B cell (primary cell): ENCODE measurements around the gene TARP.
"Not testable (repeated sequence)": the region's sequence is repeated elsewhere in the genome, so short reads cannot be mapped to it uniquely, and the experiment has no call there.

Experiments
- ATAC-seq: fragments of 200-7000 bp; cut with Tn5 transposase; one replicate; pipeline ENCODE4 v1.10.0; 2021; ENCODE audit warnings: low read depth, mild to moderate bottlenecking, moderate number of reproducible peaks, moderate library complexity
- CTCF ChIA-PET: fragments of 350-600 bp; sonication (Branson Sonifier 250); formaldehyde crosslinking; loops from one replicate; lab custom pipeline; 2021; ENCODE audit warnings: antibody characterized with exemption, inconsistent platforms; lab: Charles Lee
- POLR2A ChIA-PET: fragments of 350-600 bp; sonication (Branson Sonifier 250); formaldehyde crosslinking; loops from one replicate; lab custom pipeline; 2021; ENCODE audit warnings: antibody characterized with exemption; lab: Charles Lee
- DNase-seq: peaks from one replicate; pipeline ENCODE4 v3.0.0; 2013
- H2AFZ ChIP-seq: 2 replicates; pipeline ENCODE4 v1.6.1; 2012; ENCODE audit warnings: mild to moderate bottlenecking, low read depth, low read length; ENCODE audit not compliant: insufficient read depth, poor library complexity, severe bottlenecking
- H3K27ac ChIP-seq, 2 donors: 1 replicate in 1 of 2; 2 replicates in 1 of 2; pipeline ENCODE4 v1.5.1; 2012 to 2013; ENCODE audit warnings: low read length in 2 of 2, mild to moderate bottlenecking in 2 of 2, moderate library complexity in 1 of 2
- H3K27me3 ChIP-seq, 4 experiments: fragments of 200-600 bp in 1 of 4; sonication (generic) in 1 of 4; replicated peaks in 1 of 4; 1 replicate in 2 of 4; 2 replicates in 2 of 4; pipeline versions ENCODE4 v1.6.1 to v1.7.0; 2013 to 2016; ENCODE audit warnings: low read length in 3 of 4, mild to moderate bottlenecking in 2 of 4, mixed read lengths in 1 of 4, moderate library complexity in 1 of 4; ENCODE audit not compliant: insufficient read depth in 4 of 4, control insufficient read depth in 3 of 4; ENCODE audit errors: control extremely low read depth in 1 of 4
- H3K36me3 ChIP-seq, 2 experiments: replicated peaks in 1 of 2; 1 replicate in 1 of 2; 2 replicates in 1 of 2; pipeline versions ENCODE4 v1.6.1 to v1.7.1; 2013; ENCODE audit warnings: low read length in 1 of 2; ENCODE audit not compliant: insufficient read depth in 2 of 2, control insufficient read depth in 1 of 2; ENCODE audit errors: control extremely low read depth in 1 of 2, extremely low read depth in 1 of 2
- H3K4me1 ChIP-seq, 2 donors: fragments of 200-600 bp in 1 of 2; sonication (generic) in 1 of 2; 1 replicate in 1 of 2; 2 replicates in 1 of 2; pipeline versions ENCODE4 v1.5.1 to v1.6.1; 2013 to 2017; ENCODE audit warnings: low read length in 2 of 2; ENCODE audit not compliant: control insufficient read depth in 2 of 2, insufficient read depth in 2 of 2
- H3K4me2 ChIP-seq: replicated peaks from 2 replicates; pipeline ENCODE3; 2012; ENCODE audit warnings: mild to moderate bottlenecking, low read depth, low read length; ENCODE audit not compliant: poor library complexity, severe bottlenecking
- H3K4me3 ChIP-seq, 5 experiments: fragments of 200-600 bp in 1 of 5; sonication (generic) in 1 of 5; 1 replicate in 3 of 5; 2 replicates in 2 of 5; pipeline versions ENCODE4 v1.5.1 to v1.7.0; 2011 to 2016; ENCODE audit warnings: low read length in 4 of 5, mild to moderate bottlenecking in 4 of 5, low read depth in 2 of 5, control low read depth in 1 of 5, moderate library complexity in 1 of 5; ENCODE audit not compliant: insufficient read depth in 1 of 5; ENCODE audit errors: control extremely low read depth in 1 of 5, extremely low read depth in 1 of 5
- H3K79me2 ChIP-seq: fragments of 200-600 bp; sonication (generic); one replicate; pipeline ENCODE4 v1.6.0; 2016; ENCODE audit warnings: low read length; ENCODE audit not compliant: control insufficient read depth, insufficient read depth
- H3K9ac ChIP-seq: fragments of 200-600 bp; sonication (generic); 2 replicates; pipeline ENCODE4 v1.6.1; 2017; ENCODE audit warnings: mild to moderate bottlenecking, low read length, moderate library complexity
- H3K9me3 ChIP-seq, 3 donors: one replicate each; pipeline versions ENCODE4 v1.6.1 to v1.7.1; 2013; ENCODE audit warnings: low read length in 2 of 3; ENCODE audit not compliant: control insufficient read depth in 2 of 3, insufficient read depth in 1 of 3; ENCODE audit errors: control extremely low read depth in 1 of 3
- H4K20me1 ChIP-seq: 2 replicates; pipeline ENCODE4 v1.6.0; 2012; ENCODE audit warnings: mild to moderate bottlenecking, low read length; ENCODE audit not compliant: insufficient read depth, control insufficient read depth, poor library complexity, severe bottlenecking
- H3K27ac Mint-ChIP-seq: one replicate; pipeline ENCODE4 v1.8.0; 2021; ENCODE audit warnings: mixed read lengths
- H3K27me3 Mint-ChIP-seq: one replicate; pipeline ENCODE4 v1.8.0; 2021; ENCODE audit warnings: mixed read lengths
- H3K4me1 Mint-ChIP-seq: one replicate; pipeline ENCODE4 v1.8.0; 2021; ENCODE audit warnings: mixed read lengths
- H3K4me3 Mint-ChIP-seq: one replicate; pipeline ENCODE4 v1.8.0; 2021; ENCODE audit warnings: mixed read lengths
- H3K9me3 Mint-ChIP-seq: one replicate; pipeline ENCODE4 v1.8.0; 2022; ENCODE audit warnings: mixed read lengths; ENCODE audit not compliant: insufficient read depth
- EZH2 ChIP-seq: IDR thresholded peaks from 2 replicates; pipeline ENCODE4 v1.6.1; 2012; ENCODE audit warnings: borderline replicate concordance, low read depth, mild to moderate bottlenecking, moderate library complexity, low read length; ENCODE audit not compliant: insufficient read depth, poor library complexity, severe bottlenecking
- WGBS: methylation state at CpG from one replicate; pipeline ENCODE4 v1.1.5; 2013; ENCODE audit warnings: missing lambda C conversion rate; ENCODE audit not compliant: insufficient coverage; 5-methylcytosine and 5-hydroxymethylcytosine counted together
- intact Hi-C: fragments of 100-400 bp; cut with micrococcal nuclease; formaldehyde crosslinking; loops from one replicate; pipeline ENCODE4 v1.10.0; 2022
- TF ChIP-seq, protein P1 (sequence below): fragments of 200-600 bp; IDR thresholded peaks from one replicate; pipeline ENCODE4 v1.8.0; 2022; ENCODE audit warnings: antibody characterized with exemption, mild to moderate bottlenecking

TARP gene

DNA sequence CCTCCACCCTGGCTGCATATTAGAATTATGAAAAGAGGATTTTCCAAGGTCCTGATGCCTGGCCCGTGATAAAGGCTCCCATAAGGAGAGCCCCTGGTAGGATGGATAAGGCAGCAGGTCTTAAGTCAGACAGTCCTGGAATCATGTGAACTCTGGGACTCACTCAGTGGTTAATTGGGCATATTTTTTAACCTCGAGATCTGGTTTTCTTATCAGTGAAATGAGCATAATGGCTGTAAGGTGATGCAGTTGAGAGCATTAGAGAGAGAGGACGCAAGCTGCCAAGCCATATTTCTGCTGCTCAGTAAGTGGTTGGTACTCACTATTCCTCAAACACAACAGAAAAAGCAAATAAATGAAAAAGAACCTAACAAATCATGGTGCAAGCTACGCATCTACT is 37.8 kb downstream of the TARP start:
- no peak for TF ChIP-seq EZH2
- TF ChIP-seq, protein P1, sequence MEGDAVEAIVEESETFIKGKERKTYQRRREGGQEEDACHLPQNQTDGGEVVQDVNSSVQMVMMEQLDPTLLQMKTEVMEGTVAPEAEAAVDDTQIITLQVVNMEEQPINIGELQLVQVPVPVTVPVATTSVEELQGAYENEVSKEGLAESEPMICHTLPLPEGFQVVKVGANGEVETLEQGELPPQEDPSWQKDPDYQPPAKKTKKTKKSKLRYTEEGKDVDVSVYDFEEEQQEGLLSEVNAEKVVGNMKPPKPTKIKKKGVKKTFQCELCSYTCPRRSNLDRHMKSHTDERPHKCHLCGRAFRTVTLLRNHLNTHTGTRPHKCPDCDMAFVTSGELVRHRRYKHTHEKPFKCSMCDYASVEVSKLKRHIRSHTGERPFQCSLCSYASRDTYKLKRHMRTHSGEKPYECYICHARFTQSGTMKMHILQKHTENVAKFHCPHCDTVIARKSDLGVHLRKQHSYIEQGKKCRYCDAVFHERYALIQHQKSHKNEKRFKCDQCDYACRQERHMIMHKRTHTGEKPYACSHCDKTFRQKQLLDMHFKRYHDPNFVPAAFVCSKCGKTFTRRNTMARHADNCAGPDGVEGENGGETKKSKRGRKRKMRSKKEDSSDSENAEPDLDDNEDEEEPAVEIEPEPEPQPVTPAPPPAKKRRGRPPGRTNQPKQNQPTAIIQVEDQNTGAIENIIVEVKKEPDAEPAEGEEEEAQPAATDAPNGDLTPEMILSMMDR, result no peak
- H3K9me3 Mint-ChIP-seq, result no peaks in the 10 kb centered on the region
- no peak overlapping the region for H3K4me3 Mint-ChIP-seq
- H3K4me1 Mint-ChIP-seq, result peaks cover 16% of the 10 kb centered on the region
- Histone ChIP-seq H4K20me1 (no peaks in the 10 kb centered on the region), H3K4me3 (no peak overlapping the region), H3K4me2 (no peak overlapping the region), H3K4me1 (peaks cover 8 to 9% of the 10 kb centered on the region in 2 donors), H3K27ac (no peak overlapping the region), H3K79me2 (no peaks in the 10 kb centered on the region), H3K9ac (no peak overlapping the region), H3K27me3 (no peaks in the 10 kb centered on the region), H2AFZ (no peak overlapping the region), H3K36me3 (peaks cover 0 to 2% of the 10 kb centered on the region in 2 experiments), H3K9me3 (no peaks in the 10 kb centered on the region)
- H3K27ac Mint-ChIP-seq, result no peak overlapping the region
- WGBS, result 100% methylated on average over 1 of the region's 4 CpGs
- no peak for ATAC-seq
- ChIA-PET CTCF (interaction anchor here (2.1 kb wide), 1 partner anchor 138 kb away, joined by 4 read pairs; no protein-coding TSS in a partner anchor), POLR2A (no interaction called here)
- intact Hi-C loops, result no loop called here
- DNase-seq, result no peak
- peaks cover 2% of the 10 kb centered on the region for H3K27me3 Mint-ChIP-seq

DNA sequence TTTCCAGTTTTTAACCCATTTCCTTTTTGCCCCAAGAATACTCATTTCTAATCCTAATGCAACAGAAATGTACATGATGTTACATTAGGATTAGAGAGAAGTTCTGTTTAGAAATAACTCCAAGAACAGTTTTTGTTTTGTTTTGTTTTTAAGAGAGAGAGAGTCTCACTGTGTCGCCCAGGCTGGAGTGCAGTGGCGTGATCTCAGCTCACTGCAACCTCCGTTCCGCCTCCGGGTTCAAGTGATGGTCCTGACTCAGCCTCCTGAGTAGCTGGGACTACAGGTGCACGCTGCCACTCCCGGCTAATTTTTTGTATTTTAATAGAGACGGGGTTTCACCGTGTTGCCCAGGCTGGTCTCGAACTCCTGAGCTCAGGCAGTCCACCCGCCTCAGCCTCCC is 38.7 kb downstream of the TARP start:
- H3K27ac ChIP-seq, H3K4me2 ChIP-seq, H3K27ac Mint-ChIP-seq, DNase-seq, H4K20me1 ChIP-seq, H3K9me3 ChIP-seq, POLR2A ChIA-PET, H3K27me3 Mint-ChIP-seq, intact Hi-C loops, H3K79me2 ChIP-seq, H3K36me3 ChIP-seq, H3K9me3 Mint-ChIP-seq, H3K9ac ChIP-seq, H3K4me1 ChIP-seq, H3K4me3 Mint-ChIP-seq, H3K4me3 ChIP-seq, ATAC-seq, H3K27me3 ChIP-seq, H2AFZ ChIP-seq: not testable (repeated sequence)
- CTCF ChIA-PET, result interaction anchor here (1.3 to 2.1 kb wide), 4 partner anchors 12 to 139 kb away, joined by 3 to 5 read pairs (median 4); no protein-coding TSS in a partner anchor
- WGBS, result 97% methylated on average over 11 of the region's 11 CpGs
- peaks cover 16% of the 10 kb centered on the region for H3K4me1 Mint-ChIP-seq
